ENCODE data around the gene GJA10.
"Not testable (repeated sequence)": the region's sequence is repeated elsewhere in the genome, so short reads cannot be mapped to it uniquely, and the experiment has no call there.

GJA10 gene

DNA sequence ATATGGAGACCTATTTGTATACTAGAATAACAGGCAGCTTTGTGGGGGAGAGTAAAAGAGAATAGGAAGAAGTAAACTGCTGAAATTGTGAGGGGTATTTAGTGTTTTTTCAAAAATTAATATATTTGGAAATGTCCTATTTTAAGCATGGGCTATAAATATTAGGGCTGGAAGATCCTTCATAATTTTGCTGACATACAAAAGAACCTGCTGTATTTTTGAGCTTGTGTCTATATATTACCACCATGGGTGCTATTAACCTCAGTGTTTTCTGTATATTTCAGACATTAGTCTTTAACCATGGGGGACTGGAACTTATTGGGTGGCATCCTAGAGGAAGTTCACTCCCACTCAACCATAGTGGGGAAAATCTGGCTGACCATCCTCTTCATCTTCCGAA, at the start of gene GJA10:
TSS of gene GJA10 (plus strand) at position 301 of the 400 bp plus-strand sequence. CDS start at position 301, 0 bp downstream.
- CTCF ChIA-PET, result no interaction called here
- TF ChIP-seq, protein P1, sequence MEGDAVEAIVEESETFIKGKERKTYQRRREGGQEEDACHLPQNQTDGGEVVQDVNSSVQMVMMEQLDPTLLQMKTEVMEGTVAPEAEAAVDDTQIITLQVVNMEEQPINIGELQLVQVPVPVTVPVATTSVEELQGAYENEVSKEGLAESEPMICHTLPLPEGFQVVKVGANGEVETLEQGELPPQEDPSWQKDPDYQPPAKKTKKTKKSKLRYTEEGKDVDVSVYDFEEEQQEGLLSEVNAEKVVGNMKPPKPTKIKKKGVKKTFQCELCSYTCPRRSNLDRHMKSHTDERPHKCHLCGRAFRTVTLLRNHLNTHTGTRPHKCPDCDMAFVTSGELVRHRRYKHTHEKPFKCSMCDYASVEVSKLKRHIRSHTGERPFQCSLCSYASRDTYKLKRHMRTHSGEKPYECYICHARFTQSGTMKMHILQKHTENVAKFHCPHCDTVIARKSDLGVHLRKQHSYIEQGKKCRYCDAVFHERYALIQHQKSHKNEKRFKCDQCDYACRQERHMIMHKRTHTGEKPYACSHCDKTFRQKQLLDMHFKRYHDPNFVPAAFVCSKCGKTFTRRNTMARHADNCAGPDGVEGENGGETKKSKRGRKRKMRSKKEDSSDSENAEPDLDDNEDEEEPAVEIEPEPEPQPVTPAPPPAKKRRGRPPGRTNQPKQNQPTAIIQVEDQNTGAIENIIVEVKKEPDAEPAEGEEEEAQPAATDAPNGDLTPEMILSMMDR (IDR thresholded peaks at IDR 0.05; ENCODE audit: control extremely low read depth, extremely low read depth, low read depth, missing control alignments), result no peak
- POLR2A ChIA-PET, result no interaction called here
- no peak for DNase-seq (ENCODE audit: extremely low spot score)

DNA sequence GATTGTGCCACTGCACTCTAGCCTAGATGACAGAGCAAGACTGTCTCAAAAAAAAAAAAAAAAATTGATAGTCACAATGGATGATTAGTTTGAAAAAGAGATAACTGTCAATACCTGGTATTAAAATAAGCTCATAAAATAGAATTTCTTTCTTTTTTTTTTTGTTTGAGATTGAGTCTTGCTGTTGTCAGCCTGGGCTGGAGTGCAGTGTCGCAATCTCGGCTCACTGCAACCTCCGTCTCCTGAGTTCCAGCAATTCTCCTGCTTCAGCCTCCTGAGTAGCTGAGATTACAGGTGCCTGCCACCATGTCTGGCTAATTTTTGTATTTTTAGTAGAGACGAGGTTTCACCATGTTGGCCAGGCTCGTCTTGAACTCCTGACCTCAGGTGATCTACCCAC, 46.8 kb upstream of the GJA10 start:
- POLR2A ChIA-PET, result interaction anchor here (0.7 kb wide), 1 partner anchor 33 kb away, joined by 3 read pairs; no protein-coding TSS in a partner anchor
- CTCF ChIA-PET, result interaction anchor here (1.1 kb wide), 1 partner anchor 10 kb away, joined by 3 read pairs; no protein-coding TSS in a partner anchor
- DNase-seq (ENCODE audit: extremely low spot score), result not testable (repeated sequence)

DNA sequence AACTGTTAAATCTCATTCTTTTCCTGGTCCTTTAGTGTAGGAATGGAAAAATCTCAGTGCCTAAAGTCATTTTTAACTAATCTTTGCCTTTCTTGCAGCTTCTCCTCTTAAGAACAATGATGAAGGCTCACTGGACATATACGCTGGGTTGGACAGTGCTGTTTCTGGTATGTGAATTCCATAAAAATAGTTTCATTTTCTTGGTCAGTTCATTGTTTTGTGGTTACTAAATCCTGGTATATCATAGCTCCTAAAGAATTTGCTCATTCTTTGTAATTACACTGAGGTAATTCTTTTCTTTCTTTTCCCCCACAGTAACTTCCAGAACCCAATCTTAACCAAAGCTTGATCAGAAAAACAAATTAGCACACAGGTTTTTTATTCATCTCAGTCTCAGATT, 41.2 kb upstream of the GJA10 start:
- CTCF ChIA-PET, result no interaction called here
- TF ChIP-seq, protein P1 (IDR thresholded peaks at IDR 0.05; ENCODE audit: control extremely low read depth, extremely low read depth, low read depth, missing control alignments), result no peak
- POLR2A ChIA-PET, result interaction anchor here (0.6 kb wide), 1 partner anchor 34 kb away, joined by 4 read pairs; no protein-coding TSS in a partner anchor
- DNase-seq (ENCODE audit: extremely low spot score), result no peak

DNA sequence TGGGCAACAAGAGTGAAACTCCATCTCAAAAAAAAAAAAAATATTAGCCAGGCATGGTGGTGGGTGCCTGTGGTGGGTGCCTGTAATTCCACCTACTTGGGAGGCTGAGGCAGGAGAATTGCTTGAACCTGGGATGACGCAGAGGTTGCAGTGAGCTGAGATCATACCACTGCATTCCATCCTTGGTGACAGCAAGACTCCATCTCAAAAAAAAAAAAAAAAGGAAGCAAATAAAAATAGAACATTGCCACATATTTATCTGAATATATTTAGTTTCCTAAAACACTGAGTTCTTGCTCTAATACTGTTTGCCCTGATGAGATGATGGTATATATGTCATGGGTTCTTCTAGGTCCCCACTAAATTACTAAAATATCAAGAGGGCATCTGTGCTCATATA, 36.2 kb upstream of the GJA10 start:
- TF ChIP-seq, protein P1 (IDR thresholded peaks at IDR 0.05; ENCODE audit: control extremely low read depth, extremely low read depth, low read depth, missing control alignments), result no peak
- POLR2A ChIA-PET, result no interaction called here
- no peak for DNase-seq (ENCODE audit: extremely low spot score)
- CTCF ChIA-PET, result interaction anchor here (1.1 to 1.3 kb wide), 2 partner anchors 11 to 17 kb away, joined by 3 read pairs; no protein-coding TSS in a partner anchor

DNA sequence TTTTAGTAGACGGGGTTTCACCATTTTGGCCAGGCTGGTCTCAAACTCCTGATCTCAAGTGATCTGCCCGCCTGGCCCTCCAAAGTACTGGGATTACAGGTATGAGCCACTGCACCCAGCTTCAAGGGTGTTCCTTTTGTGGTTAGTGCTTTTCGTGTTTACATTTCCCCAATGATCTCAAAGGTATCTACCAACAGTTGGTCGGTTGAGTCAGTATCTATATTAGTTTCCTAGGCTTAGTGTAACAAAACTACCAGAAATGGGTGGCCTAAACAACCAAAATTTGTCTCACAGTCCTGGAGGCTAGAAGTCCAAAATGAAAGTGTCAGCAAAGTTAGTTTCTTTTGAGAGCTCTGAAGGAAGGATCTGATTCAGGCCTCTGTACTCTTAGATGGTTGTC, 34.5 kb upstream of the GJA10 start:
- TF ChIP-seq, protein P1 (IDR thresholded peaks at IDR 0.05; ENCODE audit: control extremely low read depth, extremely low read depth, low read depth, missing control alignments), result no peak
- CTCF ChIA-PET, result interaction anchor here (2.3 kb wide), 1 partner anchor 10 kb away, joined by 6 read pairs; no protein-coding TSS in a partner anchor
- POLR2A ChIA-PET, result interaction anchor here (0.7 kb wide), 1 partner anchor 359 kb away, joined by 3 read pairs; no protein-coding TSS in a partner anchor
- DNase-seq (ENCODE audit: extremely low spot score), result peak; percentile 49

DNA sequence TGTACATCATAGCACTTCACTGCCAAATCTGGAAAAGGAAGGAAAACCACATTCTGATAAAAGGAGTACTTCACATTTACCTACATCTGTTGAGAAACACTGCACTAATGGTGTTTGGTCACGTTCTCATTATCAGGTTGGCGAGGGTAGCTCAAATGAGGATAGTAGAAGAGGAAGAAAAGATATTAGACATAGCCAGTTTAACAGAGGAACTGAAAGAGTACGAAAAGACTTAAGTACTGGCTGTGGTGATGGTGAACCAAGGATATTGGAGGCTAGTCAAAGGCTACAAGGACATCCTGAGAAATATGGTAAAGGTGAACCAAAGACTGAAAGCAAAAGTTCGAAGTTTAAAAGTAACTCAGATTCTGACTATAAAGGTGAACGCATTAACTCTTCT, 32.0 kb upstream of the GJA10 start:
- POLR2A ChIA-PET, result no interaction called here
- CTCF ChIA-PET, result no interaction called here
- TF ChIP-seq, protein P1 (IDR thresholded peaks at IDR 0.05; ENCODE audit: control extremely low read depth, extremely low read depth, low read depth, missing control alignments), result no peak
- peak; percentile 41 for DNase-seq (ENCODE audit: extremely low spot score)

DNA sequence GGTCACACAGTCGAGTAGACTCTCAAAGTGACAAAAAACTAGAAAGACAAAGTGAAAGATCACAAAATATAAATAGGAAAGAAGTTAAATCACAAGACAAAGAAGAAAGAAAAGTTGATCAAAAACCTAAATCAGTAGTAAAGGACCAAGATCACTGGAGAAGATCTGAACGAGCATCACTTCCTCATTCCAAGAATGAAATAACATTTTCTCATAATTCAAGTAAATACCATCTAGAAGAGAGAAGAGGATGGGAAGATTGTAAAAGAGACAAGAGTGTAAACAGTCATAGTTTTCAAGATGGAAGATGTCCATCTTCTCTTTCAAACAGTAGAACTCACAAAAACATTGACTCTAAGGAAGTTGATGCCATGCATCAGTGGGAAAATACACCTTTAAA, 31.6 kb upstream of the GJA10 start:
- TF ChIP-seq, protein P1 (IDR thresholded peaks at IDR 0.05; ENCODE audit: control extremely low read depth, extremely low read depth, low read depth, missing control alignments), result no peak
- POLR2A ChIA-PET, result no interaction called here
- no peak for DNase-seq (ENCODE audit: extremely low spot score)
- CTCF ChIA-PET, result no interaction called here
